GM12891 (cell line): ENCODE measurements around the gene MAPK11.
A peak's percentile ranks its signal among the peaks of the same experiment; 100 is the strongest.

ENCODE experiments used
- DNase-seq: peaks from one replicate; pipeline ENCODE4 v3.0.0; 2011; ENCODE audit warnings: low spot score; ENCODE audit not compliant: insufficient read length
- FAIRE-seq: peaks from 2 replicates; lab custom pipeline; 2011; peaks lifted over from hg19 to GRCh38; lab: Jason Lieb, UNC
- PAX5 ChIP-seq: IDR thresholded peaks from 2 replicates; pipeline ENCODE4 v1.6.1; 2011; ENCODE audit warnings: low read length, moderate library complexity, mild to moderate bottlenecking; ENCODE audit not compliant: insufficient read depth, severe bottlenecking
- POLR2A ChIP-seq: IDR thresholded peaks from 2 replicates; pipeline ENCODE4 v1.6.1; 2011; ENCODE audit warnings: low read depth, low read length, control low read depth
- POLR2AphosphoS5 ChIP-seq: IDR thresholded peaks from 2 replicates; pipeline ENCODE4 v1.6.1; 2011; ENCODE audit warnings: low read depth, low read length, control low read depth
- POU2F2 ChIP-seq: IDR thresholded peaks from 2 replicates; pipeline ENCODE4 v1.6.1; 2011; ENCODE audit warnings: low read depth, mild to moderate bottlenecking, control low read depth, low read length, moderate library complexity
- SPI1 ChIP-seq: IDR thresholded peaks from 2 replicates; pipeline ENCODE4 v1.6.1; 2011; ENCODE audit warnings: low read depth, low read length, control low read depth
- TAF1 ChIP-seq: IDR thresholded peaks from 2 replicates; pipeline ENCODE4 v1.6.1; 2011; ENCODE audit warnings: low read depth, low read length, control low read depth

The MAPK11 gene

DNA sequence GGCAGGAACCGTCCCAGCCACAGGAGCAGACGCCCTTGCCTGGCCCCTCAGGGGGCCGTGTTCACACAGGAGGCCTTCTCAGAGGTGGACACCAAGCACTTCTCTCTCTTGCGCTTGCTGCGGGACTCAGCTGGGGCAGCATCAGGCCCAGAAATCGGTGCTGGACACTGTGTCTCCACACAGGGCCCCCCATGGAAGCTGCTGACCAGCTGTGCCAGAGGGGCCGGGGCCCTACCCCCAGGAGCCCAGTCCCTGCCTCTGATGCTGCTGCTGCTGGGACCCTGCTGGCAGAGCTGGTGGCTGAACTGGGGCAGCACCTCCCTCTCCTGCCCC lies 33.3 kb upstream of the MAPK11 start:
- no peak for DNase-seq
- no peak for FAIRE-seq
- TF ChIP-seq POU2F2 = no peak
- TF ChIP-seq PAX5 = no peak
- TF ChIP-seq POLR2A = no peak
- no peak for TF ChIP-seq POLR2AphosphoS5
- no peak for TF ChIP-seq SPI1
- TF ChIP-seq TAF1 = no peak

GRCh38 chr22:50302564-50302963 lies 32.4 kb upstream of the MAPK11 start:
- DNase-seq (no peak), FAIRE-seq (no peak)
- no peak for TF ChIP-seq POLR2A
- no peak for TF ChIP-seq TAF1
- TF ChIP-seq SPI1 = no peak
- no peak for TF ChIP-seq POU2F2
- TF ChIP-seq POLR2AphosphoS5 = no peak
- no peak for TF ChIP-seq PAX5

- no peak for FAIRE-seq
- TF ChIP-seq SPI1 (no peak), PAX5 (no peak), TAF1 (no peak), POU2F2 (no peak), POLR2AphosphoS5 (no peak), POLR2A (no peak)
- DNase-seq = no peak
Measured at GRCh38 chr22:50302041-50302541, 31.9 kb upstream of the MAPK11 start.

DNA sequence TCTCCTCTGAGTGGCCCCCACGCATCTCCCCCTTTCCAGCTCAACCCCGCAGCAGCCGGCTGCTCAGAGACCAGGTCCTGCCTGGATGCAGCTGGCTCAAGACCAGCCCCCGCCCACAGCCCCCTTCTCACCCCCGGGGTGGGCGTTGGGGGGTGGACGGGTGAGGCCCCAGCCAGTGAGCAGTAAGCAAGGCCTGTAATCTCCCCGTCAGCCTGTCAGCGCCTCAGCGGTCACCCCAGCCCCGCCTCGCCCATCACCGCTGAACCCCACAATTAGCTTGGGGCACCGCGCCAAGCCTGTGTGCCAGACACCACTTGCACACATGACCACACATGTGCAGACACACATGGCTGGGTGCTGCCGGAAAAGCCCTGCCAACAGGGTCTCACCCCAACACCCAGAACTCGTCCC lies 31.4 kb upstream of the MAPK11 start:
- FAIRE-seq (peak; percentile 31), DNase-seq (no peak)
- TF ChIP-seq SPI1 (no peak), POU2F2 (no peak), POLR2AphosphoS5 (no peak), PAX5 (no peak), POLR2A (no peak), TAF1 (no peak)

DNA sequence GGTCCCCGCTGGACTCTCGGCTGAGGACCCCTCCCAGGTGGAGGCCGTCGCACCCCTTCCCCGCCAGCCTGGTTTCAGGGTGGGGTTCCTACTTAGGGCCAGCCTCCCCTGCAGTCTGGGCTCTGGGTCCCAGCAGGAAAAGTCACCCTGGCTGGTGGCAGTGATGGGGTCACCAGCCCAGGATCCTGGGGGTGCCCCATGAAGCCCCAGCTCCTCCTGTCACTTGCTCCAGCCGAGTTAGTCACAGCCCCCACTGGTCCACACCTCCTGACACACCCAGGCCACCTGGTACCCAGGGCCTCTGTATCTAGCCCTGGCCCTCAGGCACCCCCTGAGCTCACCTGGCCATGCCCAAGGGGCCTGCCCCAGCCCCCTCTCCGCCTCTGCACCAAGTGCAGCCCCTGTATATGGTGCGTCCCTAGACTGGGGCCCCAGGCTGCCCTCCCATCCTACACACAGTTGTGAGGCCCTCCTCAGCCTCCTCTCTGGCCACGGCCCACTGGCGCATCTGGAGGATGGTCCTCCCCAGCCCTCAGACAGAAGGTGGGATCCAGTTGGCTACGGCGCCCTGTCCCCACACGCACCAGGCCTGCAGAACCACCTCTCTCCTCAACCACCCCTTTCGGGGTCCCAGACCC lies 30.6 kb upstream of the MAPK11 start:
- TF ChIP-seq PAX5 (no peak), POLR2A (no peak), POLR2AphosphoS5 (no peak), POU2F2 (no peak), SPI1 (no peak)
- DNase-seq = no peak
- no peak for FAIRE-seq

- FAIRE-seq (no peak), DNase-seq (no peak)
- TF ChIP-seq POLR2AphosphoS5 = no peak
Measured at GRCh38 chr22:50299785-50300619, 29.8 kb upstream of the MAPK11 start.

GRCh38 chr22:50298937-50299784 lies 29.0 kb upstream of the MAPK11 start:
- TF ChIP-seq SPI1 (no peak), POU2F2 (no peak)
- DNase-seq = no peak
- no peak for FAIRE-seq

GRCh38 chr22:50298266-50298637 lies 28.1 kb upstream of the MAPK11 start:
- FAIRE-seq = no peak
- TF ChIP-seq SPI1 (no peak), TAF1 (no peak), POU2F2 (no peak), PAX5 (no peak), POLR2AphosphoS5 (no peak), POLR2A (no peak)
- DNase-seq = no peak

- DNase-seq (no peak), FAIRE-seq (no peak)
- TF ChIP-seq SPI1 (no peak), POLR2AphosphoS5 (no peak), TAF1 (no peak)
Measured at GRCh38 chr22:50297510-50298265, 27.5 kb upstream of the MAPK11 start.

- no peak for DNase-seq
- no peak for FAIRE-seq
- no peak for TF ChIP-seq SPI1
- no peak for TF ChIP-seq PAX5
- no peak for TF ChIP-seq POLR2A
- TF ChIP-seq POU2F2 = no peak
- no peak for TF ChIP-seq TAF1
- TF ChIP-seq POLR2AphosphoS5 = no peak
Measured at GRCh38 chr22:50296658-50297490, 26.7 kb upstream of the MAPK11 start.
